HG03342 (cell line): ENCODE measurements around the gene CRY2.
A peak's percentile ranks its signal among the peaks of the same experiment; 100 is the strongest.

ENCODE experiments used
- ATAC-seq: cut with Tn5 transposase; IDR thresholded peaks from one replicate; pipeline ENCODE4 v1.9.1; 2021; ENCODE audit warnings: mild to moderate bottlenecking, moderate library complexity; ENCODE audit not compliant: unreplicated experiment

CRY2 gene

GRCh38 chr11:45876401-45876800, 29.1 kb downstream of the CRY2 start:
- ATAC-seq = no peak

- no peak for ATAC-seq
Measured at GRCh38 chr11:45877221-45877620, 29.9 kb downstream of the CRY2 start.

GRCh38 chr11:45877845-45878244, 30.6 kb downstream of the CRY2 start:
- ATAC-seq = no peak

- no peak for ATAC-seq
Measured at GRCh38 chr11:45879803-45880686, 32.8 kb downstream of the CRY2 start.

- ATAC-seq = no peak
Measured at GRCh38 chr11:45880772-45881570, 33.7 kb downstream of the CRY2 start.

- ATAC-seq = no peak
Measured at GRCh38 chr11:45881708-45882368, 34.6 kb downstream of the CRY2 start.

GRCh38 chr11:45884596-45885185, 37.4 kb downstream of the CRY2 start:
- ATAC-seq = no peak

GRCh38 chr11:45885274-45885920, 38.1 kb downstream of the CRY2 start, which contains the start of gene MAPK8IP1:
Gene MAPK8IP1, plus strand, starts transcription at chr11:45885651. Its CDS starts 170 bp downstream, at chr11:45885821.
- ATAC-seq = peak; percentile 61

- no peak for ATAC-seq
Measured at GRCh38 chr11:45885921-45886721, 38.8 kb downstream of the CRY2 start.

GRCh38 chr11:45886816-45887520, 39.7 kb downstream of the CRY2 start:
- ATAC-seq = no peak

- no peak for ATAC-seq
Measured at GRCh38 chr11:45887587-45887986, 40.3 kb downstream of the CRY2 start.

GRCh38 chr11:45889555-45889954, 42.3 kb downstream of the CRY2 start:
- no peak for ATAC-seq

GRCh38 chr11:45889966-45890365, 42.7 kb downstream of the CRY2 start:
- no peak for ATAC-seq

- no peak for ATAC-seq
Measured at GRCh38 chr11:45890886-45891550, 43.7 kb downstream of the CRY2 start.

- no peak for ATAC-seq
Measured at GRCh38 chr11:45892856-45893255, 45.6 kb downstream of the CRY2 start.

GRCh38 chr11:45894555-45895247, 47.4 kb downstream of the CRY2 start:
- ATAC-seq = no peak

GRCh38 chr11:45895553-45896259, 48.4 kb downstream of the CRY2 start:
- no peak for ATAC-seq
